Measurements from ENCODE around the gene POLR3E. TPM values are rescaled to one million over a fixed set of nuclear protein-coding genes. Genes with fewer than 3 reads are reported as not detected.
A peak's percentile ranks its signal among the peaks of the same experiment; 100 is the strongest.

The POLR3E gene
- total RNA-seq, 1 donor from 2014 or later: 56.6 TPM

DNA sequence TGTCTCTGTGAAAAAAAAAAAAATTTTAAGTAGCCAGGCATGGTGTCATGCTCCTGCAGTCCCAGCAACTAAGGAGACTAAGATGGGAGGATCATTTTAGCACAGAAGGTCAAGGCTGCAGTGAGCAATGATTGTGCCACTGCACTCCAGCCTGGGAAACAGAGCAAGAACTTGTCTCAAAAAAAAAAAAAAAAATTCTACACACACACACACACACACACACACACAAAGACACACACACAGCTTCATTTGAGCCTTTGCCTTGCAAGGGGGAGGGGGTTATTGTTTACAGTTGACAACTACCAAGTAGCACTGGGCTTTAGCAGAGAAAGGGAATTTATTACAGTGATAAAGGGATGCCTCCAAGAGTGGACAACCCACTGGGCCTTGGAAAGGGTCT, 4.9 kb upstream of the POLR3E start:
- peaks cover 5% of the 10 kb centered on the region for H3K4me1 Mint-ChIP-seq (ENCODE audit: unreplicated experiment)
- no peak for DNase-seq (ENCODE audit: extremely low spot score, unreplicated experiment)
- H3K36me3 Mint-ChIP-seq: peaks cover 3% of the 10 kb centered on the region
- TF ChIP-seq, protein P1, sequence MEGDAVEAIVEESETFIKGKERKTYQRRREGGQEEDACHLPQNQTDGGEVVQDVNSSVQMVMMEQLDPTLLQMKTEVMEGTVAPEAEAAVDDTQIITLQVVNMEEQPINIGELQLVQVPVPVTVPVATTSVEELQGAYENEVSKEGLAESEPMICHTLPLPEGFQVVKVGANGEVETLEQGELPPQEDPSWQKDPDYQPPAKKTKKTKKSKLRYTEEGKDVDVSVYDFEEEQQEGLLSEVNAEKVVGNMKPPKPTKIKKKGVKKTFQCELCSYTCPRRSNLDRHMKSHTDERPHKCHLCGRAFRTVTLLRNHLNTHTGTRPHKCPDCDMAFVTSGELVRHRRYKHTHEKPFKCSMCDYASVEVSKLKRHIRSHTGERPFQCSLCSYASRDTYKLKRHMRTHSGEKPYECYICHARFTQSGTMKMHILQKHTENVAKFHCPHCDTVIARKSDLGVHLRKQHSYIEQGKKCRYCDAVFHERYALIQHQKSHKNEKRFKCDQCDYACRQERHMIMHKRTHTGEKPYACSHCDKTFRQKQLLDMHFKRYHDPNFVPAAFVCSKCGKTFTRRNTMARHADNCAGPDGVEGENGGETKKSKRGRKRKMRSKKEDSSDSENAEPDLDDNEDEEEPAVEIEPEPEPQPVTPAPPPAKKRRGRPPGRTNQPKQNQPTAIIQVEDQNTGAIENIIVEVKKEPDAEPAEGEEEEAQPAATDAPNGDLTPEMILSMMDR (conservative IDR thresholded peaks at IDR 0.05): no peak
- H3K27me3 Mint-ChIP-seq: peaks cover 5% of the 10 kb centered on the region
- H3K9me3 Mint-ChIP-seq: no peaks in the 10 kb centered on the region
- H3K4me3 Mint-ChIP-seq: no peak overlapping the region
- H3K27ac Mint-ChIP-seq: no peak overlapping the region

DNA sequence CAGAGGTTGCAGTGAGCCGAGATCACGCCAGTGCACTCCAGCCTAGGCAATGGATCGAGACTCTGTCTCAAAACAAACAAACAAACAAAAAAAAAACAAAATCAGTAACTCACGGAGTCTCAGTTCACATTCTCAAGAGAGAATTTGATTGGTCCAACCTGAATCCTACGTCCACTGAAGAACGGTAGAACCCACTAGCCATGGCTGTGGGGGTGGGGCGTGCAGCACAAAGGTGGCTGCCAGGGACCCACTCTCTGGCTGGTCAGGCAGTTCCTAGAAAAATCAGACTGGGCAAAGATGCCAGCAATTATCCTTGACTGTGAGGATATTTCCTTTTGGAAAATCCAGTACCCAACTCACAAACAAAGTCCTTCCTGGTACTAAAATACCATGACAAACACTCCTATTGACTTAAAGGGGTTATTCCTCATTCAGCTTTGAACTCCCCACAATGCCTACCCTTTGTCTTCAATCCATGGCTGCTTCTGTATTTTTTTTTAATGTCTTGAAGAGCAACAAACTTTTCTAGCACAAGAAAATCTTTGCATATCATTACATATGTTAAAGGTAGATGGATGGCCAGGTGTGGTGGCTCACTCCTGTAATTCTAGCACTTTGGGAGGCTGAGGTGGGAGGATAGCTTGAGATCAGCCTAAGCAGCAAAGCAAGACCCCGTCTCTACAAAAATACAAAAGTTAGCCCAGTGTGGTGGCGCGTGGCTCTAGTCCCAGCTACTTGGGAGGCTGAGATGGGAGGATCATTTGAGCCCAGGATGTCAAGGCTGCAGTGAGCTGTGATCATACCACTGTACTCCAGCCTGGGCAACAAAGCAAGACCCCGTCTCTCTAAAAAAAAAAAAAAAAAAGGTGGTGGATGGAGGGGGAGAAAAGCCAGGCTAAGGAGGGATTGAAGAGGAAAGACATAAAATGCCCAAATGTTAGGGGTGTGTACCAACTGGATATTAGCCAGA, 3.8 kb upstream of the POLR3E start:
- Mint-ChIP-seq H3K4me3 (no peak overlapping the region), H3K4me1 (ENCODE audit: unreplicated experiment) (peaks cover 10% of the 10 kb centered on the region), H3K36me3 (peaks cover 3% of the 10 kb centered on the region), H3K9me3 (no peaks in the 10 kb centered on the region), H3K27me3 (peaks cover 10% of the 10 kb centered on the region), H3K27ac (no peak overlapping the region)
- no peak for DNase-seq (ENCODE audit: extremely low spot score, unreplicated experiment)
- TF ChIP-seq, protein P1 (conservative IDR thresholded peaks at IDR 0.05): no peak

DNA sequence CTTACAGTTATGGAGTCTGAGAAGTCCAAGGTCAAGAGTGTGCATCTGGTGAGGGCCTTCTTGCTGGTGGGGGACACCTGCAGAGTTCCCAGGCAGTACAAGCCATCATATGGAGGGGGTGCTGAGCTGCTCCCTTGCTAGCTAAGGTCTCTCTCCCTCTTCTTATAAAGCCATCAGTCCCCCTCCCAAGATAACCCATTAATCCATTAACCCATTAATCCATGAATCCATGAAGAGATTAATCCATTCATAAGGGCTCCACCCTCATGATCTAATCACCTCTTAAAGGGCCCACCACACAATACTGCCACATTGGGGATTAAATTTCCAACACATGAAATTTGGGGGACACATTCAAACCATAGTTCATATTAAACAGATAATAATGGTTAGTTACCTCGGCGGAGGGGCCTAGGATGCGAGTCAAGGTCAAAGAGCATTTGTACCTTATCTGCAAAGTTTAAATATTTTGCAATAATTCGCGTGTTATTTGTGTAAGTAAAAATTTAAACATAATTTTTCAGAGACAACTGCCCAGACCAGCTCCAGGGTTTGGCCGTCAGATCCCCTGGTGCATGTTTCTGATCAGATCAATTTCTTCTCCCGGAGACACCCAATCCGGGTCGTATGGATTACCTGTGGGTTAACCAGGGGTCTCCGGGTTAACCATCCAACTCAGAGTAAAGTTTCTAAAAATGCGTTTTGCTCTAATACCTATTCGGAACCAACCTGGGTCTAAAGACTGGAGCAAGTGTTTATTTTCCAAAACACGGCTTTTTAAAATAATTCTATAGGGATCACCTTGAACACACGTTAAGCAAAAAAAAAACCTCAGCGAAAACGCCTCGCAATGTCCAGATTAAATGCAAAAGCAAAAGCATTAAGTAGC, 740 bp upstream of the POLR3E start:
- H3K27me3 Mint-ChIP-seq: peaks cover 12% of the 10 kb centered on the region
- H3K9me3 Mint-ChIP-seq: no peaks in the 10 kb centered on the region
- peak overlapping the region; percentile 100 for H3K27ac Mint-ChIP-seq
- peaks cover 8% of the 10 kb centered on the region for H3K36me3 Mint-ChIP-seq
- H3K4me3 Mint-ChIP-seq: peak overlapping the region; percentile 97
- DNase-seq (ENCODE audit: extremely low spot score, unreplicated experiment): no peak
- TF ChIP-seq, protein P1 (conservative IDR thresholded peaks at IDR 0.05): no peak
- H3K4me1 Mint-ChIP-seq (ENCODE audit: unreplicated experiment): peaks cover 29% of the 10 kb centered on the region

DNA sequence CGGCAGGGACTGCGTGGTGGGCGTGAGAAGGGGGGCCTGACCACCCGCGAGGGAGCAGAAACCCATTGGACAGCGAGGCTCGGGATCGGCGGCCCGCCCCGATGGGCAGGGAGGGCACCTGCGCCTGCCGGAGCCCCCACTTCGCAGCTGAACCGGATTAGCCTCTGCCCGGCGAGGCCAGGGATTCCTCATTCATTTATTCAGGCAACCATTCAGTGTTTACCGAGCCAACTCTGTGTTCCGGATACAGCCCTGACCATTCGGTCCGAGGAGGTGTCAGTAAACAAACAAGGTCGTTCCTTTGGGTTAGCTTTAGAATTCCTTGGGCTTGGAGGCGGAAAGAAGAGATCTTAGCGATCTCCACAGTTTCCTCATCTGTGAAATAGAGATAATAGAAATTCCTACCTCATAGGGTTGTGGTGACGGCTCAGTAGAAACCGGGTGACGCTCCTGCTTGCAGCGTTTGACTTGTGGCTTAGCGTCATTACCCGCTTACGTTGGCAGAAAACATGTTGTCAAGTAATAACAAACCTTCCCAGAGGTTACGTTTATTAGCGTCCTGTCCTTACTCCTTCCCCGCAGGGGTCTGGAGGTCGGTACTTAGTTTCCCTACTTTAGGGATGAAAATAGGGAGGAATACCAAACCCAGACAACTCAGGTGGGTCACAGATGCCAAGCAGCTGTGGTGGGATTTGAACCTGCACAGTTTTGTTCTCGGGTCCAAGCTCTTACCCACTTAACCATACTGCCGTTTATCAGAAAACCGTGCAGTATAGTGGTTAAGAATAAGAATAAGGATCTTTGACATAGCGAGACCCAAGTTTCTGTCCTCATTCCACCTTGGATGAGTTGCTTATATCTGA, 893 bp downstream of the POLR3E start:
- peaks cover 29% of the 10 kb centered on the region for H3K4me1 Mint-ChIP-seq (ENCODE audit: unreplicated experiment)
- TF ChIP-seq, protein P1 (conservative IDR thresholded peaks at IDR 0.05): no peak
- DNase-seq (ENCODE audit: extremely low spot score, unreplicated experiment): no peak
- H3K4me3 Mint-ChIP-seq: peak overlapping the region; percentile 97
- H3K27ac Mint-ChIP-seq: peak overlapping the region; percentile 100
- no peaks in the 10 kb centered on the region for H3K9me3 Mint-ChIP-seq
- H3K36me3 Mint-ChIP-seq: peaks cover 11% of the 10 kb centered on the region
- H3K27me3 Mint-ChIP-seq: peaks cover 12% of the 10 kb centered on the region

DNA sequence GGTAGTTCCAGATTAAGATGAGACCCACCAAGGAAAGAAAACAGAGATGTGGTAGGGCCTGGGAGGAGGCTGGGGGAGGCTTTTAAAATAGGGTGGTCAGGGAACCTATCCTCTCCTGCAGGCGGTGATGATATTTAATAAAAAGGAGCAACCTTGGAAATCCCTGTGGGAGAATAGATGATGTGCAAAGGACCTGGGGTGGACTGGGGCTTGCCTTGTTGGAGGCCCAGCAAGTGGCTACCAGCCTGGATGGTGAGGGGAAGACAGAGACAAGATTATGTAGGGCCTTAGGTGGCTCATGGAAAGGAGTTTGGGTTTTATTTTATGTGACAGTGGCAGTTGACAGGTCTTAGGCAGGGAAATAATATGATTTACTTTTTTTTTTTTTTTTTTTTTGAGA, 1.8 kb downstream of the POLR3E start:
- no peak for DNase-seq (ENCODE audit: extremely low spot score, unreplicated experiment)
- peaks cover 12% of the 10 kb centered on the region for H3K27me3 Mint-ChIP-seq
- H3K4me3 Mint-ChIP-seq: peak overlapping the region; percentile 97
- peaks cover 14% of the 10 kb centered on the region for H3K36me3 Mint-ChIP-seq
- TF ChIP-seq, protein P1 (conservative IDR thresholded peaks at IDR 0.05): no peak
- peaks cover 29% of the 10 kb centered on the region for H3K4me1 Mint-ChIP-seq (ENCODE audit: unreplicated experiment)
- no peaks in the 10 kb centered on the region for H3K9me3 Mint-ChIP-seq
- peak overlapping the region; percentile 100 for H3K27ac Mint-ChIP-seq
